Keratinocyte (primary cell): ENCODE measurements around the gene RHPN2. TPM values are rescaled to one million over a fixed set of nuclear protein-coding genes. Genes with fewer than 3 reads are reported as not detected.

Source experiments
- DNase-seq: peaks from one replicate; pipeline ENCODE4 v3.0.0-alpha.2; 2011; ENCODE audit warnings: low read depth, missing footprints, low spot score
- FAIRE-seq: peaks from 2 replicates; lab custom pipeline; 2011; peaks lifted over from hg19 to GRCh38; lab: Jason Lieb, UNC
- H2AFZ ChIP-seq: 2 replicates; pipeline ENCODE4 v1.6.0; 2012; ENCODE audit warnings: low read length, control low read depth, inconsistent platforms; ENCODE audit not compliant: control insufficient read depth
- H3K27ac ChIP-seq: 2 replicates; pipeline ENCODE4 v1.5.1; 2011; ENCODE audit warnings: low read length; ENCODE audit not compliant: control insufficient read depth, insufficient read depth
- H3K27me3 ChIP-seq: 3 replicates; pipeline ENCODE4 v1.6.0; 2011; ENCODE audit warnings: low read length; ENCODE audit not compliant: control insufficient read depth, insufficient read depth; ENCODE audit errors: extremely low read depth
- H3K36me3 ChIP-seq, 2 experiments: 2 replicates in 1 of 2; 3 replicates in 1 of 2; pipeline ENCODE4 v1.5.1; 2011; ENCODE audit warnings: low read length in 2 of 2, mild to moderate bottlenecking in 1 of 2; ENCODE audit not compliant: control insufficient read depth in 2 of 2, insufficient read depth in 2 of 2; ENCODE audit errors: extremely low read depth in 1 of 2
- H3K4me1 ChIP-seq: 3 replicates; pipeline ENCODE4 v1.5.1; 2011; ENCODE audit warnings: low read length; ENCODE audit not compliant: control insufficient read depth, insufficient read depth; ENCODE audit errors: extremely low read depth
- H3K4me2 ChIP-seq: 3 replicates; pipeline ENCODE4 v1.6.0; 2011; ENCODE audit warnings: low read depth, low read length; ENCODE audit not compliant: control insufficient read depth, insufficient read depth; ENCODE audit errors: extremely low read depth
- H3K4me3 ChIP-seq, 3 experiments: fragments of 200-600 bp in 1 of 3; sonication (generic) in 1 of 3; 2 replicates in 2 of 3; 3 replicates in 1 of 3; pipeline ENCODE4 v1.5.1; 2011 to 2016; ENCODE audit warnings: low read length in 3 of 3, mild to moderate bottlenecking in 3 of 3, control low read depth in 2 of 3, inconsistent platforms in 1 of 3, low read depth in 1 of 3, mixed read lengths in 1 of 3, mixed run types in 1 of 3, moderate library complexity in 1 of 3; ENCODE audit not compliant: control insufficient read depth in 2 of 3, insufficient read depth in 2 of 3; ENCODE audit errors: extremely low read depth in 1 of 3
- H3K79me2 ChIP-seq: 2 replicates; pipeline ENCODE4 v1.6.0; 2012; ENCODE audit warnings: low read length; ENCODE audit not compliant: control insufficient read depth, insufficient read depth
- H3K9ac ChIP-seq: 3 replicates; pipeline ENCODE4 v1.6.0; 2011; ENCODE audit warnings: low read length; ENCODE audit not compliant: control insufficient read depth, insufficient read depth; ENCODE audit errors: extremely low read depth
- H3K9me1 ChIP-seq: 3 replicates; pipeline ENCODE4 v1.6.0; 2011; ENCODE audit warnings: low read length; ENCODE audit not compliant: control insufficient read depth, insufficient read depth; ENCODE audit errors: extremely low read depth
- H3K9me3 ChIP-seq: 2 replicates; pipeline ENCODE4 v1.5.1; 2012; ENCODE audit warnings: low read depth, low read length; ENCODE audit not compliant: control insufficient read depth
- H4K20me1 ChIP-seq: 3 replicates; pipeline ENCODE4 v1.6.0; 2011; ENCODE audit warnings: low read length; ENCODE audit not compliant: control insufficient read depth, insufficient read depth; ENCODE audit errors: extremely low read depth
- EZH2 ChIP-seq: IDR thresholded peaks from one replicate; pipeline ENCODE4 v1.6.1; 2012; ENCODE audit warnings: inconsistent platforms, mild to moderate bottlenecking, low read length, moderate library complexity
- dilution Hi-C: fragments of 300-500 bp; cut with MboI; formaldehyde crosslinking; loops from one replicate; pipeline ENCODE4 v1.7.0; 2020; ENCODE audit warnings: low sequenced_read_pairs; ENCODE audit not compliant: extremely low pct_ligation_motif_present
- polyA plus RNA-seq, 5 experiments: library from polyadenylated mRNA; depleted of rRNA in 3 of 5; stranded (reverse) in 3 of 5; stranded (forward) in 1 of 5; unstranded in 1 of 5; fragments of >200 nt; gene quantifications; 1 replicate in 1 of 5; 2 replicates in 3 of 5; 3 replicates in 1 of 5; pipeline versions ENCODE4 v1.2.1 to v1.2.3, GENCODE V29; 2011 to 2012; ENCODE audit warnings: missing spikeins in 2 of 5, low read depth in 1 of 5, low replicate concordance in 1 of 5
- TF ChIP-seq, protein P1 (sequence below), 3 experiments: IDR thresholded peaks in 1 of 3; conservative IDR thresholded peaks in 1 of 3; optimal IDR thresholded peaks in 1 of 3; 2 replicates in 2 of 3; 3 replicates in 1 of 3; pipeline versions ENCODE3 to v1.5.1; 2011; ENCODE audit warnings: low read length in 3 of 3, mild to moderate bottlenecking in 3 of 3, moderate library complexity in 2 of 3, control low read depth in 1 of 3, inconsistent platforms in 1 of 3; ENCODE audit not compliant: insufficient read depth in 2 of 3; ENCODE audit errors: extremely low read depth in 1 of 3

The RHPN2 gene
- polyA plus RNA-seq, 1 donor (not counting 4 experiments of a cell fraction or from before 2014, with no cell fraction given), result 6.6 TPM

DNA sequence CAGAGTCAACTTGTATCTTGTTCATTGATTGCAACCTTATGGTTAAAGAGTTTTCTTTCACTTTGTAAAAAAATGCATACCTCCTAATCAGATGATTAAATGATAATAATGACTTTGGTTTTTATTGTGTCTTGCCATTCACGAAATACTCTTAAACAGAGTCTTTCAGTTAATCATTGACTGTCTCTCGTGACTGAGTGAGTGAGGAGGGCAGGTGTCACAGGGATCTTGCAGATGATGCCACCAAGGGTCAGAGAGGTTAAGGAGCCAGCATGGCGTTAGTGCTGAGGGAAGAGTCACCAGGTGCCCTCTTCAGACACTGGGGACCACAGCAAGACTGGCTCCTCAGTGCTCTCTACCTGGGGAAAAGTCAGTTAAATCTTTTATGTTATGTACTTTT lies 24.3 kb upstream of the RHPN2 start:
- Histone ChIP-seq H3K27ac (no peak overlapping the region), H3K4me3 (no peak overlapping the region), H3K79me2 (no peaks in the 10 kb centered on the region), H3K9me3 (no peaks in the 10 kb centered on the region), H3K27me3 (no peaks in the 10 kb centered on the region), H3K4me1 (no peaks in the 10 kb centered on the region), H3K9ac (no peak overlapping the region), H3K4me2 (no peak overlapping the region), H4K20me1 (no peaks in the 10 kb centered on the region), H3K36me3 (peaks cover 15 to 19% of the 10 kb centered on the region in 2 experiments), H3K9me1 (no peaks in the 10 kb centered on the region), H2AFZ (no peak overlapping the region)
- DNase-seq, result no peak
- TF ChIP-seq EZH2, result no peak
- TF ChIP-seq, protein P1, sequence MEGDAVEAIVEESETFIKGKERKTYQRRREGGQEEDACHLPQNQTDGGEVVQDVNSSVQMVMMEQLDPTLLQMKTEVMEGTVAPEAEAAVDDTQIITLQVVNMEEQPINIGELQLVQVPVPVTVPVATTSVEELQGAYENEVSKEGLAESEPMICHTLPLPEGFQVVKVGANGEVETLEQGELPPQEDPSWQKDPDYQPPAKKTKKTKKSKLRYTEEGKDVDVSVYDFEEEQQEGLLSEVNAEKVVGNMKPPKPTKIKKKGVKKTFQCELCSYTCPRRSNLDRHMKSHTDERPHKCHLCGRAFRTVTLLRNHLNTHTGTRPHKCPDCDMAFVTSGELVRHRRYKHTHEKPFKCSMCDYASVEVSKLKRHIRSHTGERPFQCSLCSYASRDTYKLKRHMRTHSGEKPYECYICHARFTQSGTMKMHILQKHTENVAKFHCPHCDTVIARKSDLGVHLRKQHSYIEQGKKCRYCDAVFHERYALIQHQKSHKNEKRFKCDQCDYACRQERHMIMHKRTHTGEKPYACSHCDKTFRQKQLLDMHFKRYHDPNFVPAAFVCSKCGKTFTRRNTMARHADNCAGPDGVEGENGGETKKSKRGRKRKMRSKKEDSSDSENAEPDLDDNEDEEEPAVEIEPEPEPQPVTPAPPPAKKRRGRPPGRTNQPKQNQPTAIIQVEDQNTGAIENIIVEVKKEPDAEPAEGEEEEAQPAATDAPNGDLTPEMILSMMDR (optimal IDR thresholded peaks at IDR 0.05 in 1 of 3, IDR thresholded peaks at IDR 0.05 in 1 of 3, conservative IDR thresholded peaks at IDR 0.05 in 1 of 3; ENCODE audit: extremely low read depth in 1 of 3, insufficient read depth in 2 of 3, low read length in 3 of 3), result no peak
- dilution Hi-C loops, result no loop called here
- FAIRE-seq, result no peak

DNA sequence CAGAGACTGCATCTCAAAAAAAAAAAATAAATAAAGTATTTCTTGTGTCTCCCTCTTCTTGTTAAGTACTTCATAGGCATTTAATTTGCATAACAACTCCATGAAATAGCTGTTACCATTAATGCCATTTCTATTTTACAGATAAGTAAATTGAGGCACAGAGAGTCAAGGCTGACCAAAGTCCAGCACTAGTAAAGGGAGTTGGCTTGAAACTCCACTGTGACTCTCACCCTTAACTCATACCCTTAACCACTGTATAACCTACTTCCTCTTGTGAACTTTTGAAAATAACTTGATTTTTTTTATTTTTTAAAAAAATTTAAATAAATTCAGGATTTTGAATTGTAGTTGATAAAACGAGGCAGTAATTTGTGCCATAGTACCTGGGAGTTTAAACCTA lies 22.3 kb upstream of the RHPN2 start:
- Histone ChIP-seq H3K9me1 (no peaks in the 10 kb centered on the region), H3K4me2 (no peak overlapping the region), H3K4me3 (no peak overlapping the region), H2AFZ (no peak overlapping the region), H3K27me3 (no peaks in the 10 kb centered on the region), H4K20me1 (no peaks in the 10 kb centered on the region), H3K4me1 (peaks cover 3% of the 10 kb centered on the region), H3K79me2 (peaks cover 4% of the 10 kb centered on the region), H3K9me3 (no peaks in the 10 kb centered on the region), H3K9ac (no peak overlapping the region), H3K27ac (no peak overlapping the region), H3K36me3 (peaks cover 7 to 9% of the 10 kb centered on the region in 2 experiments)
- no peak for DNase-seq
- TF ChIP-seq EZH2, result no peak
- TF ChIP-seq, protein P1 (optimal IDR thresholded peaks at IDR 0.05 in 1 of 3, IDR thresholded peaks at IDR 0.05 in 1 of 3, conservative IDR thresholded peaks at IDR 0.05 in 1 of 3; ENCODE audit: extremely low read depth in 1 of 3, insufficient read depth in 2 of 3, low read length in 3 of 3), result no peak
- dilution Hi-C loops, result no loop called here
- no peak for FAIRE-seq
